Erythroblast (primary cell): ENCODE data around the gene FBXL16.

Experiments used
- GATA1 ChIP-seq: IDR thresholded peaks from 2 replicates; pipeline ENCODE4 v1.6.1; 2011; ENCODE audit warnings: low read depth, mild to moderate bottlenecking, control low read depth, low read length, moderate library complexity
- POLR2A ChIP-seq: IDR thresholded peaks from 2 replicates; pipeline ENCODE4 v1.6.1; 2011; ENCODE audit warnings: mild to moderate bottlenecking, low read length

GRCh38 chr16:720447-720989 is 14.9 kb upstream of the FBXL16 start:
- TF ChIP-seq POLR2A (no peak), GATA1 (no peak)
